HepG2 (cell line): Measurements from ENCODE around the gene LCTL. TPM values are rescaled to one million over a fixed set of nuclear protein-coding genes. Genes with fewer than 3 reads are reported as not detected.
A peak's percentile ranks its signal among the peaks of the same experiment; 100 is the strongest.

Experiments
- AHR ChIP-seq: IDR thresholded peaks from 2 replicates; pipeline ENCODE4 v1.6.1; 2018; ENCODE audit warnings: missing genetic modification reagents, missing compliant biosample characterization
- ARNT ChIP-seq: fragments of 450-650 bp; IDR thresholded peaks from 2 replicates; pipeline ENCODE4 v1.6.1; 2017
- ATF7-NPFF ChIP-seq: sonication (generic); formaldehyde crosslinking; IDR thresholded peaks from 2 replicates; pipeline ENCODE4 v1.8.1; 2023; ENCODE audit warnings: mild to moderate bottlenecking, low read depth, missing genetic modification reagents, moderate library complexity
- HCFC1 ChIP-seq: fragments of 150-350 bp; IDR thresholded peaks from 2 replicates; pipeline ENCODE4 v1.6.1; 2014; ENCODE audit warnings: low read depth, low read length
- KAT2B ChIP-seq: fragments of 150-350 bp; IDR thresholded peaks from 2 replicates; pipeline ENCODE4 v1.6.1; 2014; ENCODE audit warnings: low read depth, low read length, borderline replicate concordance
- MAFF ChIP-seq: IDR thresholded peaks from 2 replicates; pipeline ENCODE4 v1.6.1; 2011; ENCODE audit warnings: low read depth, low read length, improper control_type of control experiment
- MAFK ChIP-seq, 2 experiments: IDR thresholded peaks in 1 of 2; conservative IDR thresholded peaks in 1 of 2; 2 replicates each; pipeline ENCODE4 v1.6.1; 2011; ENCODE audit warnings: improper control_type of control experiment in 2 of 2, low read length in 2 of 2
- RARA ChIP-seq: IDR thresholded peaks from 2 replicates; pipeline ENCODE4 v1.6.1; 2016; ENCODE audit warnings: missing genetic modification reagents, missing compliant biosample characterization
- RORA ChIP-seq: sonication (generic); formaldehyde crosslinking; IDR thresholded peaks from 2 replicates; pipeline ENCODE4 v1.5.0; 2020; ENCODE audit warnings: mild to moderate bottlenecking, missing genetic modification reagents, moderate library complexity
- SMAD3 ChIP-seq: sonication (generic); formaldehyde crosslinking; IDR thresholded peaks from 2 replicates; pipeline ENCODE4 v1.4.0; 2020; ENCODE audit warnings: missing genetic modification reagents
- TBX3 ChIP-seq: fragments of 450-650 bp; IDR thresholded peaks from 2 replicates; pipeline ENCODE4 v1.6.1; 2017; ENCODE audit warnings: antibody characterized with exemption, mild to moderate bottlenecking, inconsistent platforms, borderline replicate concordance
- U2AF2 ChIP-seq: fragments of 200-400 bp; formaldehyde crosslinking; IDR thresholded peaks from 2 replicates; pipeline ENCODE4 v1.6.1; 2017; ENCODE audit warnings: low read depth, mild to moderate bottlenecking, low read length
- YY1 ChIP-seq: IDR thresholded peaks from 2 replicates; pipeline ENCODE4 v1.6.1; 2011; ENCODE audit warnings: low read length, low read depth, moderate library complexity, mild to moderate bottlenecking; ENCODE audit not compliant: insufficient read depth, insufficient replicate concordance
- ZNF10 ChIP-seq: sonication (generic); formaldehyde crosslinking; IDR thresholded peaks from 2 replicates; pipeline ENCODE4 v1.4.0; 2020; ENCODE audit warnings: mild to moderate bottlenecking, low read depth, missing genetic modification reagents, borderline replicate concordance
- ZNF205 ChIP-seq: IDR thresholded peaks from 2 replicates; pipeline ENCODE4 v1.6.1; 2018; ENCODE audit warnings: missing biosample characterization, missing genetic modification reagents
- ZNF235 ChIP-seq: sonication (generic); formaldehyde crosslinking; IDR thresholded peaks from 2 replicates; pipeline ENCODE4 v1.8.1; 2023; ENCODE audit warnings: mild to moderate bottlenecking, missing genetic modification reagents, borderline replicate concordance
- ZNF709 ChIP-seq: sonication (generic); formaldehyde crosslinking; IDR thresholded peaks from 2 replicates; pipeline ENCODE4 v1.5.0; 2020; ENCODE audit warnings: mild to moderate bottlenecking, missing genetic modification reagents
- polyA plus RNA-seq, 8 experiments: library from polyadenylated mRNA; depleted of rRNA in 3 of 8; stranded (reverse) in 7 of 8; unstranded in 1 of 8; fragments of >200 nt; fragmentation: Illumina TruSeq in 4 of 8; extraction: Trizol in 4 of 8; gene quantifications; 2 replicates each; pipeline versions ENCODE4 v1.2.1 to v1.2.3, GENCODE V29; 2011 to 2016; ENCODE audit warnings: low read depth in 4 of 8, missing spikeins in 1 of 8, mixed read lengths in 1 of 8; ENCODE audit not compliant: insufficient read depth in 1 of 8
- total RNA-seq, 5 experiments: library from RNA; depleted of rRNA; stranded (reverse); fragments of >200 nt; fragmentation: Illumina TruSeq; extraction: Trizol; gene quantifications; 2 replicates each; pipeline ENCODE4 v1.2.3, GENCODE V29; 2016; ENCODE audit warnings: low read depth in 1 of 5
- TF ChIP-seq, protein P1 (sequence below): sonication (generic); formaldehyde crosslinking; IDR thresholded peaks from 2 replicates; pipeline ENCODE4 v1.9.0; 2021; ENCODE audit warnings: mild to moderate bottlenecking, missing genetic modification reagents
- TF ChIP-seq, protein P2 (sequence below): sonication (generic); formaldehyde crosslinking; IDR thresholded peaks from 2 replicates; pipeline ENCODE4 v1.4.0; 2020; ENCODE audit warnings: mild to moderate bottlenecking, missing genetic modification reagents
- TF ChIP-seq, protein P3 (sequence below): sonication (generic); formaldehyde crosslinking; IDR thresholded peaks from 2 replicates; pipeline ENCODE4 v1.5.0; 2020; ENCODE audit warnings: mild to moderate bottlenecking, missing genetic modification reagents
- TF ChIP-seq, protein P4 (sequence below): sonication (generic); formaldehyde crosslinking; IDR thresholded peaks from 2 replicates; pipeline ENCODE4 v1.4.0; 2020; ENCODE audit warnings: missing genetic modification reagents

The LCTL gene
- total and polyA plus RNA-seq, 2 of the 13 experiments (the other 11 are each of a cell fraction or from before 2014, with no cell fraction given) = 0.96 to 1.4 TPM

DNA sequence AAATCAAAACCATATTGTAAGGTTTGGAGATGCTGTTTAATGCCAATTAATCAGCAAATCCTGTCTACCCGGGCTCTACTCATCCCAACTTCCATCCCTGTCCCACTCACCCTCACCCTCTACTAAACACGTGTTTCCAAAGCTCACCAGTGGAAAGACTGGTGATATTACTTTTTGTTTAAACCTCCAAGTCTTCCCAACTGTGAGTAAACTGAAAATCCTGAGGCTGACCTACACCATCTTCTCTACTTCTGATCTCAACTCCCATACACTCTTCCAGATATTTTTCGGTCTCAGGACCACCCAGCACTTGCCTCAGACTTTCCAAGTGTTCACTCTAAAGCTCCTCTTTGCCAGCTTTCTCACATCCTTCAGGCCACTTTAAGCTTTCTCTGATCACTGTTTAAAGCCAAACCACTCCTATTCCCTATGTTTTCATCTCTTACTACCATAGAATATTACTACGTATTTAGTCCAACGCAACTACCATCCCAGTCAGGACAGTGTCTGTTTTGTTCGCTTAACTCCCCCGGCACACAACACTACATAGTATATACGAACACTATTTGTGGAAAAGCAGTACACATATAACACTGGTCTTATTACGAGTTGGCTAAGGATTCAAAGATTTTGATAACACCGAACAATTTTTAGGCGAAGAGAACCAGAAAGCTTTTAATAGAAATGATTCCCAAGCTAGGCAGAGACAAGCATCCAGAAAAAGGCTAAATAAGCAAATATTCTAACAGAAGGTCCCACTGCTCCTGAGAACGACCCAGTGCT is 61.8 kb downstream of the LCTL start (continued):
- TF ChIP-seq, protein P1, sequence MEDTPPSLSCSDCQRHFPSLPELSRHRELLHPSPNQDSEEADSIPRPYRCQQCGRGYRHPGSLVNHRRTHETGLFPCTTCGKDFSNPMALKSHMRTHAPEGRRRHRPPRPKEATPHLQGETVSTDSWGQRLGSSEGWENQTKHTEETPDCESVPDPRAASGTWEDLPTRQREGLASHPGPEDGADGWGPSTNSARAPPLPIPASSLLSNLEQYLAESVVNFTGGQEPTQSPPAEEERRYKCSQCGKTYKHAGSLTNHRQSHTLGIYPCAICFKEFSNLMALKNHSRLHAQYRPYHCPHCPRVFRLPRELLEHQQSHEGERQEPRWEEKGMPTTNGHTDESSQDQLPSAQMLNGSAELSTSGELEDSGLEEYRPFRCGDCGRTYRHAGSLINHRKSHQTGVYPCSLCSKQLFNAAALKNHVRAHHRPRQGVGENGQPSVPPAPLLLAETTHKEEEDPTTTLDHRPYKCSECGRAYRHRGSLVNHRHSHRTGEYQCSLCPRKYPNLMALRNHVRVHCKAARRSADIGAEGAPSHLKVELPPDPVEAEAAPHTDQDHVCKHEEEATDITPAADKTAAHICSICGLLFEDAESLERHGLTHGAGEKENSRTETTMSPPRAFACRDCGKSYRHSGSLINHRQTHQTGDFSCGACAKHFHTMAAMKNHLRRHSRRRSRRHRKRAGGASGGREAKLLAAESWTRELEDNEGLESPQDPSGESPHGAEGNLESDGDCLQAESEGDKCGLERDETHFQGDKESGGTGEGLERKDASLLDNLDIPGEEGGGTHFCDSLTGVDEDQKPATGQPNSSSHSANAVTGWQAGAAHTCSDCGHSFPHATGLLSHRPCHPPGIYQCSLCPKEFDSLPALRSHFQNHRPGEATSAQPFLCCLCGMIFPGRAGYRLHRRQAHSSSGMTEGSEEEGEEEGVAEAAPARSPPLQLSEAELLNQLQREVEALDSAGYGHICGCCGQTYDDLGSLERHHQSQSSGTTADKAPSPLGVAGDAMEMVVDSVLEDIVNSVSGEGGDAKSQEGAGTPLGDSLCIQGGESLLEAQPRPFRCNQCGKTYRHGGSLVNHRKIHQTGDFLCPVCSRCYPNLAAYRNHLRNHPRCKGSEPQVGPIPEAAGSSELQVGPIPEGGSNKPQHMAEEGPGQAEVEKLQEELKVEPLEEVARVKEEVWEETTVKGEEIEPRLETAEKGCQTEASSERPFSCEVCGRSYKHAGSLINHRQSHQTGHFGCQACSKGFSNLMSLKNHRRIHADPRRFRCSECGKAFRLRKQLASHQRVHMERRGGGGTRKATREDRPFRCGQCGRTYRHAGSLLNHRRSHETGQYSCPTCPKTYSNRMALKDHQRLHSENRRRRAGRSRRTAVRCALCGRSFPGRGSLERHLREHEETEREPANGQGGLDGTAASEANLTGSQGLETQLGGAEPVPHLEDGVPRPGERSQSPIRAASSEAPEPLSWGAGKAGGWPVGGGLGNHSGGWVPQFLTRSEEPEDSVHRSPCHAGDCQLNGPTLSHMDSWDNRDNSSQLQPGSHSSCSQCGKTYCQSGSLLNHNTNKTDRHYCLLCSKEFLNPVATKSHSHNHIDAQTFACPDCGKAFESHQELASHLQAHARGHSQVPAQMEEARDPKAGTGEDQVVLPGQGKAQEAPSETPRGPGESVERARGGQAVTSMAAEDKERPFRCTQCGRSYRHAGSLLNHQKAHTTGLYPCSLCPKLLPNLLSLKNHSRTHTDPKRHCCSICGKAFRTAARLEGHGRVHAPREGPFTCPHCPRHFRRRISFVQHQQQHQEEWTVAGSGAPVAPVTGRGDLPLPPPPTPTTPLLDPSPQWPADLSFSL (CRISPR knock-in tag) = no peak
- TF ChIP-seq KAT2B (no peak), MAFK (conservative IDR thresholded peaks at IDR 0.05 in 1 of 2, IDR thresholded peaks at IDR 0.05 in 1 of 2; ENCODE audit: low read length in 2 of 2) (peak; percentile 24 to 32; a peak in 1 of 4 replicates), ZNF10 (CRISPR knock-in tag) (no peak), ZNF235 (CRISPR knock-in tag) (peak; percentile 58; the same call in 1 of the 2 replicates), ATF7-NPFF (CRISPR knock-in tag) (no peak), TBX3 (no peak), MAFF (no peak), U2AF2 (no peak), ZNF709 (CRISPR knock-in tag) (0 out of 2 replicates have a peak, but pooled peaks have one; percentile 4), ARNT (no peak), ZNF205 (CRISPR knock-in tag) (0 out of 2 replicates have a peak, but pooled peaks have one; percentile 5), RORA (CRISPR knock-in tag) (no peak), RARA (CRISPR knock-in tag) (no peak), SMAD3 (CRISPR knock-in tag) (0 out of 2 replicates have a peak, but pooled peaks have one; percentile 9), HCFC1 (no peak), YY1 (no peak), AHR (CRISPR knock-in tag) (no peak)
- TF ChIP-seq, protein P2, sequence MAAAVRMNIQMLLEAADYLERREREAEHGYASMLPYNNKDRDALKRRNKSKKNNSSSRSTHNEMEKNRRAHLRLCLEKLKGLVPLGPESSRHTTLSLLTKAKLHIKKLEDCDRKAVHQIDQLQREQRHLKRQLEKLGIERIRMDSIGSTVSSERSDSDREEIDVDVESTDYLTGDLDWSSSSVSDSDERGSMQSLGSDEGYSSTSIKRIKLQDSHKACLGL = no peak
- TF ChIP-seq, protein P3, sequence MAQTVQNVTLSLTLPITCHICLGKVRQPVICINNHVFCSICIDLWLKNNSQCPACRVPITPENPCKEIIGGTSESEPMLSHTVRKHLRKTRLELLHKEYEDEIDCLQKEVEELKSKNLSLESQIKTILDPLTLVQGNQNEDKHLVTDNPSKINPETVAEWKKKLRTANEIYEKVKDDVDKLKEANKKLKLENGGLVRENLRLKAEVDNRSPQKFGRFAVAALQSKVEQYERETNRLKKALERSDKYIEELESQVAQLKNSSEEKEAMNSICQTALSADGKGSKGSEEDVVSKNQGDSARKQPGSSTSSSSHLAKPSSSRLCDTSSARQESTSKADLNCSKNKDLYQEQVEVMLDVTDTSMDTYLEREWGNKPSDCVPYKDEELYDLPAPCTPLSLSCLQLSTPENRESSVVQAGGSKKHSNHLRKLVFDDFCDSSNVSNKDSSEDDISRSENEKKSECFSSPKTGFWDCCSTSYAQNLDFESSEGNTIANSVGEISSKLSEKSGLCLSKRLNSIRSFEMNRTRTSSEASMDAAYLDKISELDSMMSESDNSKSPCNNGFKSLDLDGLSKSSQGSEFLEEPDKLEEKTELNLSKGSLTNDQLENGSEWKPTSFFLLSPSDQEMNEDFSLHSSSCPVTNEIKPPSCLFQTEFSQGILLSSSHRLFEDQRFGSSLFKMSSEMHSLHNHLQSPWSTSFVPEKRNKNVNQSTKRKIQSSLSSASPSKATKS = 0 out of 2 replicates have a peak, but pooled peaks have one; percentile 12
- TF ChIP-seq, protein P4, sequence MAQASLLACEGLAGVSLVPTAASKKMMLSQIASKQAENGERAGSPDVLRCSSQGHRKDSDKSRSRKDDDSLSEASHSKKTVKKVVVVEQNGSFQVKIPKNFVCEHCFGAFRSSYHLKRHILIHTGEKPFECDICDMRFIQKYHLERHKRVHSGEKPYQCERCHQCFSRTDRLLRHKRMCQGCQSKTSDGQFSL (CRISPR knock-in tag) = no peak
